Esophagus (tissue), 2 donors: ENCODE measurements around the gene PTGES3. TPM values are rescaled to one million over a fixed set of nuclear protein-coding genes. Genes with fewer than 3 reads are reported as not detected.

Experiments used
- H3K27ac ChIP-seq, 2 donors: one replicate each; pipeline ENCODE4 v1.5.1; 2013; ENCODE audit warnings: low read depth in 2 of 2, mild to moderate bottlenecking in 2 of 2, inconsistent platforms in 1 of 2, low read length in 1 of 2, moderate library complexity in 1 of 2
- H3K27me3 ChIP-seq, 2 donors: one replicate each; pipeline ENCODE4 v1.6.1; 2013; ENCODE audit warnings: low read length in 2 of 2, control low read depth in 1 of 2, mild to moderate bottlenecking in 1 of 2; ENCODE audit not compliant: insufficient read depth in 2 of 2, control insufficient read depth in 1 of 2
- H3K36me3 ChIP-seq, 2 donors: one replicate each; pipeline ENCODE4 v1.6.1; 2013; ENCODE audit warnings: low read length in 1 of 2; ENCODE audit not compliant: control insufficient read depth in 2 of 2, insufficient read depth in 2 of 2
- H3K4me1 ChIP-seq, 2 donors: one replicate each; pipeline ENCODE4 v1.6.1; 2013; ENCODE audit warnings: low read length in 1 of 2; ENCODE audit not compliant: control insufficient read depth in 2 of 2, insufficient read depth in 2 of 2
- H3K4me3 ChIP-seq, 2 donors: one replicate each; pipeline ENCODE4 v1.5.1; 2013; ENCODE audit warnings: low read length in 2 of 2, mild to moderate bottlenecking in 2 of 2, low read depth in 1 of 2, moderate library complexity in 1 of 2
- H3K9me3 ChIP-seq, 2 donors: one replicate each; pipeline ENCODE4 v1.6.1; 2013; ENCODE audit warnings: mild to moderate bottlenecking in 2 of 2, low read depth in 1 of 2, low read length in 1 of 2, moderate library complexity in 1 of 2; ENCODE audit not compliant: control insufficient read depth in 2 of 2, insufficient read depth in 1 of 2
- WGBS, 2 donors: extraction: QIAGEN DNeasy Blood & Tissue Kit; methylation state at CpG; one replicate each; pipeline ENCODE4 v1.1.7; 2013; 5-methylcytosine and 5-hydroxymethylcytosine counted together
- polyA plus RNA-seq, 2 donors: library from polyadenylated mRNA; stranded (reverse); fragments of 200-250 nt; gene quantifications; one replicate each; pipeline ENCODE4 v1.2.3, GENCODE V29; 2013
- donor health status: healthy with polysubstance abuse.
- donor health status: Bipolar disorder and iron deficiency.

PTGES3 gene
- polyA plus RNA-seq, 2 donors, result 65.7 to 123 TPM

DNA sequence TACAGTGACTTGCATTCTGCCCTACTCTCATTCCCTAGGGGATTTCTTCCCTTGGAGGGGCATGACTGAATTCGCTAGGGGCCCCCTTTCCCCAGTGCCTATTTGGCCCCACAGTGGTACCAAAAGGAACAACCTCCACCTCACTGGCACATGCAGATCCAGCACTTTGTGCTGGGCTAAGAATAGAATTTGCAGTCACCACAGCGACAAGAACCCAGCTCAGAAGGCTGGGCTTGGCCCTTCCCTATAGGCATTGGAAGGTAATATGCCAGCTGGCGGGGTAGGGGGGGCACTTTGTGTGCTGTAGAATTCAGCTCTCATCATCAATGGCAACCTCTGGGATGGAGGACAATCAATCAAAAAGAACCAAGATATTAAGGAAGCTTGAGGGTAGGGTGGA is 71.8 kb downstream of the PTGES3 start:
- H3K9me3 ChIP-seq, result no peaks in the 10 kb centered on the region
- H3K27ac ChIP-seq, result no peak overlapping the region
- H3K4me1 ChIP-seq, result no peaks in the 10 kb centered on the region
- no peak overlapping the region for H3K4me3 ChIP-seq
- H3K36me3 ChIP-seq, result peaks cover 32 to 48% of the 10 kb centered on the region in 2 donors
- H3K27me3 ChIP-seq, result no peaks in the 10 kb centered on the region
- WGBS, 2 donors, result 88 to 93% methylated on average over 3 of the region's 3 CpGs

DNA sequence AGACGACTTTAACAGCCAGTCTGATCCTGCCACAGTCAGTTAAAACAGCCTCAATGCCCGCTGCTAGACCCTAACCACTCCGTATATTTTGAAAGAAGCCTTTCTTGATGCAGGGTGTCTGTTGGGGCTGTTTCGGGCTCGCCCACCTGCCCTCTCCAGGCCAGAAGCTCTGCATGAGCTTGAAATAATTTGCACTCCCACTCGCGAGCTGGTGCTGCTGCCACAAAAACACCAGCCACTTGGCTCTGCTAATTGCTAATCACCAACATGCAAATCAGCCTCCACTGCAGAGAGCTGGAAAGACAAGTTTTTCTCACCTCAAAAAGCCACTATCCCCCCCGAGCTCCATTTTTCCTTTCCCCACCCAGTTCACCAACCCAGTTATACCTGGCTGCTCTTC is 73.5 kb downstream of the PTGES3 start:
- 78 to 82% methylated on average over 8 of the region's 8 CpGs for whole genome bisulfite sequencing, 2 donors
- no peaks in the 10 kb centered on the region for H3K9me3 ChIP-seq
- no peak overlapping the region for H3K27ac ChIP-seq
- H3K4me1 ChIP-seq, result no peaks in the 10 kb centered on the region
- no peak overlapping the region for H3K4me3 ChIP-seq
- H3K27me3 ChIP-seq, result no peaks in the 10 kb centered on the region
- H3K36me3 ChIP-seq, result peaks cover 46 to 59% of the 10 kb centered on the region in 2 donors

Other genes starting within 250 kb of the PTGES3 start
- gene TIMELESS, start 238.9 kb downstream of the PTGES3 start, polyA plus RNA-seq, result 1 to 10 TPM; 9.2 TPM
- gene MIP, start 233.6 kb downstream of the PTGES3 start, polyA plus RNA-seq, result under 1 TPM in 1 of 2 donors, not detected in 1; 0.04 TPM
- 1 to 10 TPM; 2.2 to 2.9 TPM for gene SPRYD4, start 219.7 kb downstream of the PTGES3 start, polyA plus RNA-seq
- gene GLS2, start 200.1 kb downstream of the PTGES3 start, polyA plus RNA-seq, result 1 to 10 TPM; 3.6 to 4.2 TPM
- gene RBMS2, start 166.5 kb downstream of the PTGES3 start, polyA plus RNA-seq, result 1 to 10 TPM; 3.4 to 6.7 TPM
- 10 to 100 TPM; 16.4 to 47.5 TPM for gene BAZ2A, start 58.0 kb downstream of the PTGES3 start, polyA plus RNA-seq
- gene ATP5F1B, start 42.3 kb downstream of the PTGES3 start, polyA plus RNA-seq, result 100 to 1,000 TPM; 222 to 636 TPM
- 1,000 to 10,000 TPM; 1,812 to 2,103 TPM for gene NACA, start 37.0 kb upstream of the PTGES3 start, polyA plus RNA-seq
- gene PRIM1, start 64.0 kb upstream of the PTGES3 start, polyA plus RNA-seq, result 1 to 10 TPM; 3.2 to 7.4 TPM
- gene HSD17B6, start 75.0 kb upstream of the PTGES3 start, polyA plus RNA-seq, result 1 to 10 TPM; 3.0 to 5.4 TPM
- gene SDR9C7, start 246.1 kb upstream of the PTGES3 start, polyA plus RNA-seq, result 10 to 100 TPM in 1 of 2 donors, 1 to 10 TPM in 1; 9.4 to 16.8 TPM